HG03378 (cell line): Measurements from ENCODE around the gene H2AZ2.
"Not testable (repeated sequence)": the region's sequence is repeated elsewhere in the genome, so short reads cannot be mapped to it uniquely, and the experiment has no call there.

Source experiments
- ATAC-seq: cut with Tn5 transposase; IDR thresholded peaks from one replicate; pipeline ENCODE4 v1.9.1; 2021; ENCODE audit warnings: mild to moderate bottlenecking, moderate library complexity; ENCODE audit not compliant: unreplicated experiment

H2AZ2 gene

GRCh38 chr7:44823255-44823781, 24.6 kb downstream of the H2AZ2 start:
- no peak for ATAC-seq

DNA sequence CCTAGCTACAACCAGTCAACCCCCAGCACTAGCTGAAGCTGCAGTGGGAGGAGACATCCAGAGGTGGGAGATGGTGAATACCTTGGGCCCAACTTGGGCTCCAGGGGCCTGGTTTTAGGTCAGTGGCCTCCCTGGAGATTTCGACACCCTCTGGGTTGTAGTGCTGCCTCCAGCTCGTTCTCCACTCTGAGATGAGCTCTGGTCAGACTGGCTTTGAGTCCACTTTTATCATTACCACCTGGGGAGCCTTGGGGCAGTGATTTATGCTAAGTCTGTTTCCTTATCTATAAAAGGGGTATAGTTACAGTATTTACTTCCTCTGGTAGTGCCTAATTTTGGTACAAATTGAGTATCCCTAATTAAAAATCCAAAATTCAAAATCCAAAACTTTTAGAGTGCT, 28.6 kb downstream of the H2AZ2 start:
- no peak for ATAC-seq

GRCh38 chr7:44814919-44815318, 33.0 kb downstream of the H2AZ2 start:
- no peak for ATAC-seq

GRCh38 chr7:44811571-44811970, 36.3 kb downstream of the H2AZ2 start:
- no peak for ATAC-seq

GRCh38 chr7:44811093-44811492, 36.8 kb downstream of the H2AZ2 start:
- ATAC-seq, result no peak

DNA sequence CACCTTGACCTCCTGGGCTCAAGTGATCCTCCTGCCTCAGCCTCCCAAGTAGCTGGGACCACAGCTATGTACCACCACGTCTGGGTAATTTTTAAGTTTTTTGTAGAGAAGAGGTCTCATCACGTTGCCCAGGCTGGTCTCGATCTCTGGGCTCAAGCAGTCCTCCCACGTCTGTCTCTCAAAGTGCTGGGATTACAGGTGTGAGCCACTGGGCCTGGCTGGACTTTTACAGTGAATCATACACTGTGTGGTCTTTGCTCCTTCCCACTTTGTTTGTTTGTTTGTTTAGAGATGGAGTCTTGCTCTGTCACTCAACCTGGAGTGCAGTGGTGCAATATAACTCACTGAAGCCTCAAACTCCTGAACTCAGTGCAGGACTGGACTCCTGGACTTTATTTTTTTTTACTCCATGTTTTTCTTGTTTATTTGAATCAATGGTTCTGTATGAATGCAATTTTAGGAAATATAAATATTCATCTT, 38.9 kb downstream of the H2AZ2 start:
- ATAC-seq, result no peak

DNA sequence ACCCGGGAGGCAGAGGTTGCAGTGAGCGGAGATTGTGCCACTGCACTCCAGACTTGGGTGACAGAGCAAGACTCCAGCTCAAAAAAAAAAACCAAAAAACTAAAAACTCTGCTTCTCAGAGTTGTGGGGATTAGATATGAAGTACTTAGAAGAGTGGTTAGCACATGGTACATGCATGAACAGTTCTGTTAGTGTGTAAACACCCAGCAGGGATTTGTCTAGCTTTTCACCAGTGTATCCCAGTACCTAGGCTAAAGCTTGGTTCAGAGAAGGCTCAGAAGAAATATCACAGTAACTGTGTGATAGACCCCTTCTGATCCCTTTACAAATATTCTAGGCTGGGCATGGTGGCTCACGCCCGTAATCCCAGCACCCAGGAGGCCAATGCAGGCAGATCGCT, 41.9 kb downstream of the H2AZ2 start:
- no peak for ATAC-seq

DNA sequence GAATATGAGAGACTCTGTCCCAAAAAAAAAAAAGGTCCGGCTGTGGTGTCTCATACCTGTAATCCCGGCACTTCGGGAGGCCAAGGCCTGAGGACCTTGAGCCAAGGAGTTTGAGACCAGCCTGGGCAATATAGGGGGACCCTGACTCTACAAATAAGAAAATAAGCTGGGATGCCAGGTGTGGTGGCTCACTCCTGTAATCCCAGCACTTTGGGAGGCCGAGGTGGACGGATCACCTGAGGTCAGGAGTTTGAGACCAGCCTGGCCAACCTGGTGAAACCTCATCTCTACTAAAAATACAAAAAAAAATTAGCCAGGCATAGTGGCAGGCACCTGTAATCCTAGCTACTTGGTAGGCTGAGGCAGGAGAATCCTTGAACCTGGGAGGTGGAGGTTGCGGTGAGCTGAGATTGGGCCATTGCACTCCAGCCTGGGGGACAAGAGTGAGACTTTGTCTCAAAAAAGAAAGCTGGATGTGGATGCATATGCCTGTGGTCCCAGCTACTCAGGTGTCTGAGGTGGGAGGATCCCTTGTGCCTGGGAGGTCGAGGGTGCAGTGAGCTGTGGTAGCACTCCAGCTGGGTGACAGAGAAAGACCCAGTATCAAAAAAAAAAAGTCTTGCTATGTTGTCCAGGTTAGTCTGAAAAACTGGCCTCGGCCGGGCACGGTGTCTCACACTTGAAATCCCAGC, 43.9 kb downstream of the H2AZ2 start:
- not testable (repeated sequence) for ATAC-seq

- ATAC-seq, result no peak
Observed at GRCh38 chr7:44802418-44803025, 45.4 kb downstream of the H2AZ2 start.

GRCh38 chr7:44801890-44802289, 46.0 kb downstream of the H2AZ2 start:
- no peak for ATAC-seq

DNA sequence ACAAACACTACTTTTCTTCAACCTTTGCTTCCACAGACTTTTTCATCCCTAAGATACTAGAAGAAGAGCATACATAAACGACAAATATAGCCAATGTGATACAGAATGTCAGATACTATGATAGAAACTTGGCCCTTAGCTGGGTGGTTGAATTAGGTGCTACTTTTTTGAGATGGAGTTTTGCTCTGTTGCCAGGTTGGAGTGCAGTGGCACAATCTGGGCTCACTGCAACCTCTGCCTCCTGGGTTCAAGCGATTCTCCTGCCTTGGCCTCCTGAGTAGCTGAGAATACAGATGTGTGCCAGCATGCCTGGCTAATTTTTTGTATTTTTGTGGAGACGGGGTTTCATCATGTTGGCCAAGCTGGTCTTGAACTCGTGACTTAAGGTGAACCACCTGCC, 47.9 kb downstream of the H2AZ2 start:
- no peak for ATAC-seq

DNA sequence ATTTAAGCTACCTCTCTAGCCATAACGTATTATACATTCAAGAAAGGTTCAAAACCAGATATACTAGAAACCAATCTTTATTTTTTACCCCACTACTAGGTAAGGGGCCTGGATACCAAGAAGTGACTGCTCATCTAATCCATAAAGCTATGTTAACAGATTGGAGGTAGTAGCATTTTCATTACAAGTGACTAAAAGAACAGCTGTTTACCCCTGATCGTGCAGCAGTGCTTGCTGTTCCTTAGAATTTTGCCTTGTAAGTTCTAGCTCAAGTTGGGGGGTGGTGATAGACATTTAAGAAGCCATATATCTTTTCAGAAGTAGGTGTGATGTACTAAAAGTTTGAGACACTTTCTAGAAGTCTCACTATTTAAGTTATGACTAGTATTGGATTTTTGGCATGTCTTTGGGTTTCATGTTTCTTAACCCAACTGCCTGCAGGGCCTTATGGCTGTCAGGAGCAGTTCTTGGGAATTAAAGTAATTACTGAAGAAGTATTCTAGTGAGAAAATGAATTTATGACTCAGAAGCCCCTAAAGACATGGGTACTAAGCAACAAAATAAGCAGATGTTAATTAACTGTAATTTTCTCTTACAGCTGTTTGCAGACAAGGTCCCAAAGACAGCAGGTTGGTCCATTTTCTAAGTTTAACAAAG, 49.1 kb downstream of the H2AZ2 start:
- no peak for ATAC-seq

DNA sequence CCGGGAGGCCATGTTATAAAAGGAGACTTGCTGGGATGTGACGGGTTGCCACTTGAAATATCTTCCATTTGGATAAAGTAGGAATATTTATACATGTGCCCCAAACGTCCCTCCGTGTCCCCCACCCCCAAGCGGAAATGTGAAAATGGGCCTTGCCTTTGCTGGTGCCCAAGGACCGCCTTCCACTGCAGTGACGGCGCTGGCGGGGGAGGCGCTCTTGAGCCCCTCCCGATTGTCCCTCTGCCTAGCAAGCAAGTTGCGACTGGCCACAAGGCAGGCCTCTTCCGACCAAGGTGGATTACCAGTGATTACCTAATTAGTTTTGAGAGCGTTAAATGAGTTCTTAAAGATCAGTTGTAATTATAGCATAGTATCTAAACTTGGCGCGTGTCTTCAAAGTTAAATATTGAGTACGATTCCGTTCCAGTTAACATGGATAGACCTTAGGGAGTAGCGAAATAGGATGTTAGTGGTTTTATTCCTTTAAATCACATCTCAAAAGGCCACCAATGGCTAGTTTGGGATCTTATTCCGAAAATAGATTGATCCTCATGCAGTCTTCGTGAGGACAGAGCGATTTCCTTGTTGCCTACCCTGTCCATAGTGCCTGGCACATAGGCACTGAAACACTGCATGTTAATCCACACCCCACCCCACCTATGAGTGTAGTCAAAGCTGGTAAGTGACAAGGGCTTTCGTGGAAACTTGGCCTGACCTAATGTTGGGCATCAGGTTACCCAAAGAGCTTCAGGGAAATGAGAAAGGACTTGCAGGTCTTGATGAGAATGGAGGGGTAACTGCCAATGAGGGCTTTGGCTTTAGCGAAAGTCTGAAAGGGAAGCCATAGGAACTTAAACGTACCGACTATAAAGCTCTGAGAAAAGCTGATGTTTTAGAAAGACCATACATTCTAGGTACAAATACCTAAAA, 50.3 kb downstream of the H2AZ2 start:
- ATAC-seq, result peak; percentile 49

- ATAC-seq, result peak; percentile 68
Observed at GRCh38 chr7:44796504-44797328, 51.2 kb downstream of the H2AZ2 start, which contains the start of gene PPIA. Gene PPIA (plus strand): TSS chr7:44796681. CDS start chr7:44796725, 44 bp downstream.

GRCh38 chr7:44796034-44796503, 51.8 kb downstream of the H2AZ2 start:
- peak; percentile 7 for ATAC-seq

DNA sequence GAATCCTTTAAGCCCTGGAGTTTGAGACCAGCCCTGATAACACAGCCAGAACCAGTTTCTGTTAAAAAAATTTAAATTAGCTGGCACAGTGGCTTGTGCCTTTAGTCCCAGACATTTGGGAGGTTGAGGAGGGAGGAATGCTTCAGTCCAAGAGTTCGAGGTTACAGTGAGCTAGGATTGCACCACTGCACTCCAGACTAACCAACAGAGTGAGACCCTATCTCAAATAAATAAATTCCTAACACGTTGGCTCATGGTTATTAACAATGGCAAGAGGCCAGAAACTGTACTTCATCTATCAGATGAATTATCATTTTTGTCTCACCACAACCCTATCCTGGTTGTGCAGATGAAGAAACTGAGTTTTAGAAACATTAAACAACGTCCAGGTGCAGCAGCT, 53.6 kb downstream of the H2AZ2 start:
- ATAC-seq, result no peak

DNA sequence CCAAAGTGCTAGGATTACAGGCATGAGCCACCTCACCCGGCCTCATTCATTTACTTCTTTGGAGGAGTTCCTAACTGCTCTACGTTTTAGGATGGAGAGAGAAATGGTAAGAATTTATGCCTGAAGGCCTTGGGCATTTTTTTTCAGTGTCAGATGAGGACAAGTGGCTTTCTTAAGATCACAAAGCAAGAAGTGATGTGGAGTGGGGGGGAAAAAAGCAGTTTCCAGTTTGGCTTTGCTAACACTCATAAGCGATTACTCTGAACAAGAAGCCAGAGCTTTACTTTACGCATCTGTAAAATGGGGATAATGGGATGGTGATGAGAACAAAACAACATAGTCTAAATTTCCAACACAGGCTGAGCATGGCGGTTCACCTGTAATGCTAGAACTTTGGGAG, 54.0 kb downstream of the H2AZ2 start:
- ATAC-seq, result no peak

GRCh38 chr7:44791278-44792219, 56.3 kb downstream of the H2AZ2 start:
- ATAC-seq, result no peak

GRCh38 chr7:44789990-44790389, 57.9 kb downstream of the H2AZ2 start:
- no peak for ATAC-seq
